GM19468 (cell line): Measurements from ENCODE around the gene MRGPRG.
"Not testable (repeated sequence)": the region's sequence is repeated elsewhere in the genome, so short reads cannot be mapped to it uniquely, and the experiment has no call there.

Source experiments
- ATAC-seq: cut with Tn5 transposase; IDR thresholded peaks from one replicate; pipeline ENCODE4 v1.9.1; 2021; ENCODE audit warnings: mild to moderate bottlenecking, moderate library complexity, moderate number of reproducible peaks; ENCODE audit not compliant: unreplicated experiment; ENCODE audit errors: extremely low read depth

Gene MRGPRG

GRCh38 chr11:3181725-3182461, 36.7 kb downstream of the MRGPRG start:
- ATAC-seq: no peak

- no peak for ATAC-seq
Measured at GRCh38 chr11:3180869-3181268, 37.7 kb downstream of the MRGPRG start.

- no peak for ATAC-seq
Measured at GRCh38 chr11:3178349-3178748, 40.3 kb downstream of the MRGPRG start.

- no peak for ATAC-seq
Measured at GRCh38 chr11:3177931-3178330, 40.7 kb downstream of the MRGPRG start.

GRCh38 chr11:3176487-3176886, 42.1 kb downstream of the MRGPRG start:
- no peak for ATAC-seq

- ATAC-seq: no peak
Measured at GRCh38 chr11:3175194-3175593, 43.4 kb downstream of the MRGPRG start.

GRCh38 chr11:3174387-3174786, 44.2 kb downstream of the MRGPRG start:
- ATAC-seq: no peak

GRCh38 chr11:3173795-3174194, 44.8 kb downstream of the MRGPRG start:
- no peak for ATAC-seq

- ATAC-seq: no peak
Measured at GRCh38 chr11:3171931-3172560, 46.6 kb downstream of the MRGPRG start.

- no peak for ATAC-seq
Measured at GRCh38 chr11:3170756-3171650, 47.6 kb downstream of the MRGPRG start.

GRCh38 chr11:3170044-3170755, 48.4 kb downstream of the MRGPRG start:
- ATAC-seq: no peak

GRCh38 chr11:3169255-3170043, 49.2 kb downstream of the MRGPRG start:
- ATAC-seq: no peak

- ATAC-seq: not testable (repeated sequence)
Measured at GRCh38 chr11:3168742-3169254, 49.8 kb downstream of the MRGPRG start.
